ENCODE results near the gene TBX2. TPM values are rescaled to one million over a fixed set of nuclear protein-coding genes. Genes with fewer than 3 reads are reported as not detected.
A peak's percentile ranks its signal among the peaks of the same experiment; 100 is the strongest.

TBX2 gene
- total RNA-seq, 1 donor from 2014 or later, result 16.1 TPM

- H3K27ac Mint-ChIP-seq (ENCODE audit: unreplicated experiment), result peak overlapping the region; percentile 1
- no peaks in the 10 kb centered on the region for H3K9me3 Mint-ChIP-seq
- TF ChIP-seq CTCF (conservative IDR thresholded peaks at IDR 0.05), result no peak
- H3K4me3 Mint-ChIP-seq, result no peak overlapping the region
- DNase-seq (ENCODE audit: low read depth, low spot score), result no peak
- H3K4me1 Mint-ChIP-seq, result peaks cover 46% of the 10 kb centered on the region
- no peaks in the 10 kb centered on the region for H3K36me3 Mint-ChIP-seq (ENCODE audit: low read depth)
- peaks cover 17% of the 10 kb centered on the region for H3K27me3 Mint-ChIP-seq (ENCODE audit: low read depth)
Measured at GRCh38 chr17:61384692-61385576, 14.7 kb upstream of the TBX2 start.

DNA sequence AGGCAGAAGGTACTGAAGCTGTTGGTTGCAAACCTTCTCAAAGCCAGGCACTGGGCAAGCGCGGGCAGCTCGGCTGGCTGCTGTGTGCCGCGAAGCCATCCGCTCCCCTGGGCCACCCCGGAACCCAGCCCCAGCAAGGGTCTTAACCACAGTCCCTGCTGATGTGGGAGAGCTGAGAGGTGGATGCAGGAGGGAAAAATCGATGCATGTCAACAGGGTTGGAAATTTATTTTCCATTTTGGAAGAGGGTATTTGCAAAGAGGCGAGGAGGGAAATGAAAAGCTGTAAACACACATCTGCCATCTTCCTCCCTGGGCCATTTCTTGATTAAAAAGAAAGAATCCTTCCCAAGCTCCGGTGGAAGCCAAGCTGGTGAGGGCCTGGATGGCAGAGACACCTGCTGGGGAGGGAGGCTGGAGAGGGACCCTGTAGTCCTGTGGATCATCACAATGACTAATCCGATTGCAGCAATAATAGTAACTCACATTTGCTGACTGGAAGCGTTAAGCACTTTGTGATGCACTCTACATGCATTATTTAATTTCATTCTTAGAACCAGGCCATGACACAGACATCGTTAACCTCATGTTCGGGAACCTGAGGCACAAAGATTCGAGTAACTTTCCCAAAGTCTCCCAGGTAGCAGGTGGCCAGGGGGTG is 13.9 kb upstream of the TBX2 start:
- Mint-ChIP-seq H3K9me3 (no peaks in the 10 kb centered on the region), H3K4me3 (no peak overlapping the region), H3K27ac (ENCODE audit: unreplicated experiment) (peak overlapping the region; percentile 27), H3K27me3 (ENCODE audit: low read depth) (peaks cover 20% of the 10 kb centered on the region), H3K4me1 (peaks cover 46% of the 10 kb centered on the region), H3K36me3 (ENCODE audit: low read depth) (no peaks in the 10 kb centered on the region)
- no peak for TF ChIP-seq CTCF (conservative IDR thresholded peaks at IDR 0.05)
- DNase-seq (ENCODE audit: low read depth, low spot score), result no peak

GRCh38 chr17:61386251-61386650 is 13.4 kb upstream of the TBX2 start:
- TF ChIP-seq CTCF (conservative IDR thresholded peaks at IDR 0.05), result no peak
- Mint-ChIP-seq H3K27me3 (ENCODE audit: low read depth) (peaks cover 25% of the 10 kb centered on the region), H3K4me3 (no peak overlapping the region), H3K4me1 (peaks cover 45% of the 10 kb centered on the region), H3K36me3 (ENCODE audit: low read depth) (no peaks in the 10 kb centered on the region), H3K9me3 (no peaks in the 10 kb centered on the region), H3K27ac (ENCODE audit: unreplicated experiment) (no peak overlapping the region)
- no peak for DNase-seq (ENCODE audit: low read depth, low spot score)

DNA sequence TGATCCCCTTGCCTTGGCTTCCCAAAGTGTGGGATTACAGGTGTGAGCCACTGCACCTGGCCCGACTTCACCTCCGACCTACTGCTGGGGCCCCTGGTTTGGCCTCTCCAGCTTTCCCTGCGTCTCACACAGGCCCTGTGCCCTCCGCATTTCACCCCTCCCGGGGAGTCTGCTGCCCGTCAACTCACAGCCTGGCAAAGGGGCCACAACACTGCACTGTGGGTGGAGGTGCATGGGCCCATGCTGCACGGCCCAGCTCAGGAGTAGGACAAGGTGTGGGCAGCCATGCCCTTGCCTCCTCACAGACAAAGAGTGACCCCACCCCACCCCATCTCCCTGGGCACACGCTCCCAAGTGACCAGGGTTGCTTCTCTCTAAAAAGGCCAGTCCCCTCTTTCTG is 12.6 kb upstream of the TBX2 start:
- peaks cover 40% of the 10 kb centered on the region for H3K4me1 Mint-ChIP-seq
- peaks cover 27% of the 10 kb centered on the region for H3K27me3 Mint-ChIP-seq (ENCODE audit: low read depth)
- no peaks in the 10 kb centered on the region for H3K9me3 Mint-ChIP-seq
- no peak for TF ChIP-seq CTCF (conservative IDR thresholded peaks at IDR 0.05)
- no peaks in the 10 kb centered on the region for H3K36me3 Mint-ChIP-seq (ENCODE audit: low read depth)
- H3K4me3 Mint-ChIP-seq, result no peak overlapping the region
- DNase-seq (ENCODE audit: low read depth, low spot score), result no peak
- H3K27ac Mint-ChIP-seq (ENCODE audit: unreplicated experiment), result no peak overlapping the region

DNA sequence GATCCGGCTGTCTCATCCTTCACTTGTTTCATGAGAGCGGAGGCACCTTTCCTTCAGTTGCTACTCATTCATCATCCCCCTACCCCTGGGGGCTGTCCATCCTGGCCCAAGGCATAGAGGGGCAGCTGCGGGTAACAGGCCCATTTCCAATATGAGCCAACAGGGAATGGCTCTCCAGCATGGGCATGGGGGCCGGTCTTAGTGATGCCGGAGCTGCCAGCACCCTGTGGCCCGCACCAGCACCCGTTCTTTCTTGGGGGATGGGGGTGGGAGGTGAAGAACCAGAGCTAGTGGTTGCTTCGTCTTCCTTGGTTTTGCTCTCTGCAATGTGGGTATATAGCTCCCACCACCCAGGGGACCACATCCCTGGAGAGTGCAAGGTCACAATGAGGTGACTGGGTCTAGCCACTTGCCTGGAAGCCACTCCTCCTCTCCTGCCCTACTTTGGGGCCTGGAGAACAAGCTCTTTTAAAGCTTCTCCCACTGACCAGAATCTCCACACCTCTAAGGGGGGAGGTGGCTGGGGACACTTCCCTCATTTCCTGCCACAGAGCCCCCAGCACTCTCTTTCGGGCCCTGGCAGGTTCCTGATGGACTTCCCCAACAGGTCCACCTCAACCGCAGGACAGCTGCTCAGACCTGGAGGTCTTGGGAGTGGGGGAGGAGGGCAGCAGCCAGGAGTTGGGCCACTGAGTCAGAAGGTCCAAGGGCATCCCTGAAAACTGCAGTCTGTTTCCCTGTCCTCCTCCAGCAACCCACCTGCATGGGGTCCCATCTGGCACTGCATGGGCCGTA is 11.9 kb upstream of the TBX2 start:
- no peak overlapping the region for H3K4me3 Mint-ChIP-seq
- no peak for TF ChIP-seq CTCF (conservative IDR thresholded peaks at IDR 0.05)
- DNase-seq (ENCODE audit: low read depth, low spot score), result no peak
- peaks cover 43% of the 10 kb centered on the region for H3K4me1 Mint-ChIP-seq
- H3K36me3 Mint-ChIP-seq (ENCODE audit: low read depth), result no peaks in the 10 kb centered on the region
- peak overlapping the region; percentile 50 for H3K27ac Mint-ChIP-seq (ENCODE audit: unreplicated experiment)
- no peaks in the 10 kb centered on the region for H3K9me3 Mint-ChIP-seq
- H3K27me3 Mint-ChIP-seq (ENCODE audit: low read depth), result peaks cover 33% of the 10 kb centered on the region

Measured in neural crest cell (in vitro differentiated cells).